Hepatocyte (in vitro differentiated cells): ENCODE measurements around the gene PACSIN2.
"Not testable (repeated sequence)": the region's sequence is repeated elsewhere in the genome, so short reads cannot be mapped to it uniquely, and the experiment has no call there.

Source experiments
- CTCF ChIP-seq: fragments of 200-600 bp; sonication (generic); IDR thresholded peaks from 2 replicates; pipeline ENCODE4 v1.5.1; 2016; ENCODE audit warnings: antibody characterized with exemption, mild to moderate bottlenecking; ENCODE audit not compliant: poor library complexity
- EZH2 ChIP-seq: fragments of 200-600 bp; sonication (generic); IDR thresholded peaks from 2 replicates; pipeline ENCODE4 v1.6.1; 2016; ENCODE audit warnings: antibody characterized with exemption, mild to moderate bottlenecking, borderline replicate concordance
- EZH2phosphoT487 ChIP-seq: fragments of 200-600 bp; sonication (generic); IDR thresholded peaks from one replicate; pipeline ENCODE4 v1.6.1; 2018; ENCODE audit warnings: antibody characterized with exemption, mild to moderate bottlenecking, low read depth, moderate library complexity; ENCODE audit not compliant: unreplicated experiment, severe bottlenecking

- not testable (repeated sequence) for TF ChIP-seq CTCF, EZH2, EZH2phosphoT487
These were observed 78.3 kb downstream of the PACSIN2 start for GRCh38 chr22:42936680-42937079.
